Posterior cingulate gyrus (tissue), 11 donors: ENCODE data around the gene GALNTL6.
A peak's percentile ranks its signal among the peaks of the same experiment; 100 is the strongest.

Experiments
- DNase-seq, 10 donors: peaks; one replicate each; pipeline versions ENCODE4 v3.0.0 to v3.0.0-alpha.2; 2020 to 2021; ENCODE audit warnings: mixed read lengths in 3 of 10
- intact Hi-C: fragments of 100-400 bp; cut with DNase I; formaldehyde crosslinking; loops from one replicate; pipeline ENCODE4 v1.15.1; 2023

Gene GALNTL6

DNA sequence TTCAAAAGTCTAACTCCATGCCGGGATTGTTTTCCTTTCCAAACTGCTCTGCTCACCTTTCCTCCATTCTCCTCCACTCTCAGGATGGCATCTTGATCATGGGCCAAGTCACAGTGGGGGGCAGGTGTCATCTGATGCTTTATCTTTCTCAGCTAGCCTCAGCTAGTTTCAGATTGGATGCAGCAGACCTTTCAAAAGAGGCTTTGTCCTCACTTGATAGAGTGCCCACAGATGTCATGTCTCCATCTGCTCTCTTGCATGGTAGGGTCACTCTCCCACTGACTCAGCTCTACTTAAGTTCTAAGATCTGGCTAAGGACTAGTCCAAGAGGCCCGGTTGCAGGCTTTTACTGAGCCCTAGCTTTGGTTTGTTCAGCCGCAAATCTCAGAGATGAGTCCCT lies 1013.7 kb downstream of the GALNTL6 start:
- no peak for DNase-seq
- intact Hi-C loops, result no loop called here

DNA sequence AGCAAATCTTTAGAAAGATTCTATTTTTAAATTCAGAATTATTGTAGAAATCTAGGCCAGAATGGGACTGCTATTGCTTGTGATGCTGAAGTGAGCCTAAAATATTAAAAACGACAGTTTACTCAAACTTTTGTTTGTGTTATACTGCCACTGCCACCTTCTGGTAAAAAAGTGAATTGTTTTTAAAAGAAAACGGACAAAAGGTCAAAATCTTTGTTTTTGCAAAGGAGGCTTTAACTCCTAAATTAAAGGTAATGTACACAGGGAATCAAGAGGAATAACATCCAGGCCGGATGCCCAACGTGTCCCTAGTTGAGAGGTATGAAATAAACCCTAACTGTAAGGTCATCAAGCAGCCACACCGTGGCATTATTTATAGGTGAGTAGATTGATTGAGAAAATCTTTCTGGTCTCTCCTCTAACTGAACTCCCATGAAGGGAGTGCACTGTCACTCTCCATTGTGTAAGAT lies 1017.1 kb downstream of the GALNTL6 start:
- no peak for DNase-seq
- intact Hi-C loops, result no loop called here

DNA sequence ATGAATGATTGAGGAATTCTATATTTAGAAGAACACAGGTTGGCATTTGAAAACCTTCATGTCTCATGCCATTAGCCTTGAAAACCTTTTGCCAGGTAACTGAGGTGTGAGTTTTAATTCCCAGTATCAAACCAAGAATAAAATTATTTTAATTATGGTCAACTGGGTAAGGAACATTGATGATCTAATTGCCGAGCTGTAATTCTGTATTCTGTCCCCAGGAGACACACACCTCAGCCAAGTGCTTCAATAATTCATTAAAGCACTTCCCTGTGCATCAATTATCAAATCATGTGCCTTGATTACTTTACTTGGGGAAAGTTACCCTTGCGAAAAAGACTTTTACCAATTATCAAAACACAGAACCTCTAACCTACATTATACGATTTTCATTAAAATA lies 1023.5 kb downstream of the GALNTL6 start:
- no peak for DNase-seq

GRCh38 chr4:172838111-172838510 lies 1024.9 kb downstream of the GALNTL6 start:
- intact Hi-C loops, result no loop called here
- peak in 1 of 10 donors; percentile 82 for DNase-seq

More for the DNA sequence above, 1023.5 kb downstream of the GALNTL6 start:
- intact Hi-C loops, result no loop called here

DNA sequence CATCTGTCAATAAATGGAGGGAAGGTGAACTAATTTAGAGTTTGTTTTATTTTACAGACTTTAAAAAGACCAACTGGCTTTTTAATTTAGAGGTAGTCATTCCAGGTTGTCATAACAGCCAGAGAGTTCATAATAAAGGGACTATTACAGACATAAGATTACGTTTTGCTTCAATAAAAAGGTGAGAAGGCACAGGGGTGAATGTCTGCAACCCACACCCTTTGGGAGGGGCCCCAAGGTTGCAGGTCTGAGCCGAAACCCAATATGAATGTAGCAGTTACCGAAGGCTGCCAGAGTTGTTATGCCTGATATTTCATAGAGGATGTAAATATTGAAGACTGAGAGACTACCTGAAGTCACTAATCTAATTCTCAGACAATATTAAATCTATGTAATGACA lies 1025.7 kb downstream of the GALNTL6 start:
- no peak for DNase-seq
- intact Hi-C loops, result no loop called here

DNA sequence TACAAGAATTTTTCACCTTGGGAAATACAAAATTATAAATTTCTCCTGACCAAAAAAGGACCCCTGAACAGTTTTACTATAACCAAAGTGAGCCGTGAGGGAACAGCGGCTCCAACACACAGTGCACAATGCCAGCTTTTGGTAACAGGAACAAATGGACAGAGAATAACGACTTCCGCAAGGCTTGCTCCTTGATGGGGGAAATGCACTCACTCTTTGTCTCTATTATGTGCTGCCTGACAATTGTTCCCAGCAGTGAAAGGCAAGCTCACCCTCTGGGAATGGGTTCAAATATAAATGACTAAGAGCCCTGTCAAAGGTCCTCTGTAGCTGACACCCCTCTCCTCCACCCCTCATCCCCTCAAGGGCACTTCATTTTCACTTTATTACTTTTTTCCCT lies 1029.6 kb downstream of the GALNTL6 start:
- peak in 1 of 10 donors; percentile 63 for DNase-seq
- intact Hi-C loops, result no loop called here

- no peak for DNase-seq
- intact Hi-C loops, result no loop called here
Observed at GRCh38 chr4:172843192-172843591, 1030.0 kb downstream of the GALNTL6 start.

GRCh38 chr4:172844556-172844955 lies 1031.4 kb downstream of the GALNTL6 start:
- DNase-seq, result no peak
- intact Hi-C loops, result no loop called here

- intact Hi-C loops, result no loop called here
- no peak for DNase-seq
Observed at GRCh38 chr4:172845281-172845680, 1032.1 kb downstream of the GALNTL6 start.

- intact Hi-C loops, result no loop called here
- DNase-seq, result no peak
Observed at GRCh38 chr4:172850838-172851237, 1037.6 kb downstream of the GALNTL6 start.

GRCh38 chr4:172851534-172851933 lies 1038.3 kb downstream of the GALNTL6 start:
- DNase-seq, result no peak
- intact Hi-C loops, result no loop called here

GRCh38 chr4:172857026-172857425 lies 1043.8 kb downstream of the GALNTL6 start:
- no peak for DNase-seq
- intact Hi-C loops, result no loop called here

DNA sequence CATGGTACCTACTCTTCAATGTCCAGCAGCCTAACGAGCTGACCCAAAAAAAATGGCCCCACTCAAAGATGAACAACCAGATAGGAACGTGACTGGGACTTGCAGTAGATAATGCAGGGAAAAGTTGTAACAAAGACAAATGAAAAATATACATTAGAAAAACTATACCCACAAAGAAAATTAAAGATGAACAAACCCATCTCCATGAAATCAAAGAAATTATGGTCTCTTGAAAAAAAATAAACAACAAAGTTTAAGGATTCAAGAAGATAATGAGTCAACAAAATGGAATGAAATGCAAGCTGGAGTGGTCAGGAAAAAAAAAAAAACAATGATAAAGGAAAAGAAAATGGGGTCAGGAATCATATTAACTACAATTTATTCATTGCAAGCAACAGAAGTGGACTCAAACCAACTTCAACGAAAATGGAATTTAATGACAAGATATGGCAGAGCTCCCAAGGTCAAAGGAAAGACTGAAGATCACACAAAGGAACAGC lies 1045.6 kb downstream of the GALNTL6 start:
- intact Hi-C loops, result no loop called here
- no peak for DNase-seq

DNA sequence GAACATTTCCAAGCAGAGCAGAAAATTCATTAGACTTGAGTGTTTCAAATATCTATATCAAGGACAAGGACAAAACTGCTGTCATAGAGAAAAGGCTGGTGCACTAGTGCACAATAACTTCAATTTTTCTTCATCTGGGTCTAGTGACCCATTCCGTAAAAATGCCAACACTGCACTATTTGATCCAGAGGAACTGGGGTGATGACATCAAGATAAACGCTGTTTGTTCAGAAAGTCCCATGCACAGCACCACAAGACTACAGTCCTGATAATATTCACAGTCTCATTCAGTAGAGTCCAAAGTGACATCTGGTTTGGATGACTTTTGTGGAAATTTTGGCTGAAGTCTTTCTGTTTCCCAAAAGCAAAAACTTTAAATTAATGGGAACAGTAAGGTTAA lies 1051.9 kb downstream of the GALNTL6 start:
- intact Hi-C loops, result no loop called here
- no peak for DNase-seq

DNA sequence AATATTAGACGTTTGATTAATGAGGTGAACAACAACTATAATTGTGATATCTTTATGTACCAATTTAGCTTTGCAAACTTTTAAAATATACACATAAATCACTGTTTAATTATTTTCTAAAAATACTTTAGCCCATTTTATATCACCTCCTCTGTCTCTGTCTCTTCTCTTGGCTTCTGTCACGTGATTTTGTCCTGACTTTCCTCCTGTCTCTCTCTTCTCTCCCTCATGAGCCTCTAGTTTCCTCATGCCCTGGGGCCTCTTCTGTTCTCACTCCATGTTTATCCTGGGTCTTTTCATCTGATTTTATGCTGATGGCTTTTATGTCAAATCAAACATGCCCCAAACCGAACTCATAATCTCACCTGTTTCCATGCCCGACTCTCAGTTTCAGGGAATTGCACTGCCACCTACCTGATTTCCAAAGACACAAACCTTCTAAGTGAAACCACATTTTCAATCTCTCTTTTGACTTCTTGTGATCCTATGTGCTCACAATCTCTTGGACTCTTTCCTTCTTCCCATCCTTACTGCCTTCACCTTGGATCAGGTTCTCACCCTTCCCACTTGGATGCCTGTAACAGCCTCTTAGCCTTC lies 1052.4 kb downstream of the GALNTL6 start:
- intact Hi-C loops, result no loop called here
- no peak for DNase-seq

- DNase-seq, result no peak
- intact Hi-C loops, result no loop called here
Observed at GRCh38 chr4:172866421-172866820, 1053.2 kb downstream of the GALNTL6 start.

DNA sequence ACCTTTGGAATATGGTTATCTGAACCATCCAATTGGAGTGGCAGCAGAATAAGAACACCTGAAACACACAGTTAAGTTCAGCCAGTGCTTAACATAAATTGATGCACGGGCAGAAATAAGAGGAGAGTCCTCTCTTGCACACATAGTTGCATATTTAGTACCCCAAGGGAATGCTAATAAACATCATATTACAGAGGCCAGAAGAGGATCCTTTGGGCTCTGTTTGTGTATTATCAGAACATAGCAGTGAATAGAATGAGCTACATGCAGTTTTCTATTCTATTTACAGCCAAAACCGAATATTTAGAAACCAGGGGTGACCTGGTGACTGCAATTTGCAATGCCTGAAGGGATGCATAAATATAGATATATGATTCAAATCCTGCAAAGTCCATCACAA lies 1054.6 kb downstream of the GALNTL6 start:
- DNase-seq, result no peak
- intact Hi-C loops, result no loop called here

DNA sequence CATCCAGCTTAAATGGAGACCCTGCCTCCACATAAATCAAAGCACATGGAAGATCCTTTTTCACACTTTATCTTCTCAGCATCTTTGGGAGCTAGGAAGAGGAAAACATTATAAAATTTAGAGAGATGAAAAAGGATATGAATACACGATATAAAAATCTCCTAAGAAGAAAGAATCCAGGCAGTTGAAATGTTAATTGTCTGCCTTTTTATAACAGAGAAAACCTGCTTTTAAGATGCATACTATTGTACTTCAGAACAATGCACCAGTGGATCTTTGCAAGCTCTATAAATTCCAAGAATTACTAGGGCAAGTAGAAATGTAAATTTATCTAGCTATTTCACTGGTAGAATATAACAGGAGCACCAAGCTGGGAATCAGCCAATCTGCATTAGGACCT lies 1055.1 kb downstream of the GALNTL6 start:
- no peak for DNase-seq
- intact Hi-C loops, result no loop called here

DNA sequence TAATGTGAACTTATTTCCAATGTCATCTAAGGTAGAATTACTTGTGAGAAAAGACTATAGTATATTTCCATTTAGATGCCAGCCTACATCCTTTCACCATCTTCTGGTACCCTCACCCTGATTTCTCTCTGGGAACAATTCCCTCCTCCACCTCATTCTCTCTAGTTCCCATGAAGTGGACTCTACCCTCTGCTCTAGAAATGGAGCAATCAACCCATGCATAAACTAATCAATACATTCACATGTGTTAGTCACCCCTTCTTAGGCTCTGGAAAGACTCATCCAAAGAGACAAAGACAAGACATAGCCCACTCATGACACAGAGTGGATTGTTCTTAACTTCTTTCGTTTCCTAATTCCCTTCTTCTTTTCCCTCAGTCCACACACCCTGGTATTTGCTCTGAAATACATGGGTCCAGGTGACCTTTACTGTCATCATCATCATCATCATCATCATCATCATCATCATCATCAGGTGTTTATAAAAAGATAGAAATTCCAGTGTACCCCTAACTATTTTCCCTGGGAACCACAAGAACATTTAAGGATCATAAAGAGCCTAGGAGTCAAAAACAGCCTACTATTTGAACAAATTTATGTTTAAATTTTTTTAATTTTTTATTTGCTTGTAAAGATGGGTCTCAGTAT lies 1056.5 kb downstream of the GALNTL6 start:
- intact Hi-C loops, result no loop called here
- DNase-seq, result no peak

DNA sequence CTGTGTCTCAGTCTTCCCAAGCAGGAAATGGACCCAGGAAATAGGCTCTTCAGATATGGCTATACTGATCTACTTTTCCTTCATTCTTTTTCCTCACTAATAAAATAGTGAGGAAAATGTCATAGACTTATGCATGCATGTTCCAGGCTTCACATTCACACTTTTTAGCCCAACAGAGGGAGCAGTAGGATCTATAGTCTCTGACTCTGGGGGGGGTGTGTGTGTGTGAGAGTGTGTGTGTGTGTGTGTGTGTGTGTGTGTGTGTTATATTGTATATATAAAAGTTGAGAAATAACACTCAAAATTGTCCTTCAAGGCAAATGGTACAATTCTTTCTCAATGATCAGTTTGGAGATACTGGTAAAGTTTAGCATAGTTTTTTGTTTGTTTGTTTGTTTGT lies 1058.2 kb downstream of the GALNTL6 start:
- DNase-seq, result no peak
- intact Hi-C loops, result no loop called here

GRCh38 chr4:172874944-172875343 lies 1061.7 kb downstream of the GALNTL6 start:
- DNase-seq, result no peak
- intact Hi-C loops, result no loop called here

- DNase-seq, result no peak
- intact Hi-C loops, result no loop called here
Observed at GRCh38 chr4:172876394-172876793, 1063.2 kb downstream of the GALNTL6 start.
